H1 (cell line): ENCODE results near the gene CTIF. TPM values are rescaled to one million over a fixed set of nuclear protein-coding genes. Genes with fewer than 3 reads are reported as not detected.

Source experiments
- ATF2 ChIP-seq: IDR thresholded peaks from 2 replicates; pipeline ENCODE4 v1.6.1; 2012; ENCODE audit warnings: low read length, inconsistent platforms
- polyA plus RNA-seq, 7 experiments: library from polyadenylated mRNA; depleted of rRNA in 3 of 7; stranded (reverse) in 5 of 7; unstranded in 2 of 7; fragments of >200 nt in 5 of 7; fragments of 200-250 nt in 2 of 7; gene quantifications; 1 replicate in 5 of 7; 2 replicates in 1 of 7; 4 replicates in 1 of 7; pipeline versions ENCODE4 v1.2.1 to v1.2.3, GENCODE V29; 2011 to 2013; ENCODE audit warnings: missing spikeins in 2 of 7, mixed read lengths in 2 of 7
- total RNA-seq: library from RNA; stranded (reverse); fragmentation: NEBNext Ultra II Directional; extraction: Animal tissue kit (Norgen Biotek cat#: 25700); gene quantifications from 2 replicates; pipeline ENCODE4 v1.2.1, GENCODE V29; 2021

Gene CTIF
- total and polyA plus RNA-seq, 2 of the 8 experiments (the other 6 are each of a cell fraction or from before 2014, with no cell fraction given) = 9.0 to 17.8 TPM

DNA sequence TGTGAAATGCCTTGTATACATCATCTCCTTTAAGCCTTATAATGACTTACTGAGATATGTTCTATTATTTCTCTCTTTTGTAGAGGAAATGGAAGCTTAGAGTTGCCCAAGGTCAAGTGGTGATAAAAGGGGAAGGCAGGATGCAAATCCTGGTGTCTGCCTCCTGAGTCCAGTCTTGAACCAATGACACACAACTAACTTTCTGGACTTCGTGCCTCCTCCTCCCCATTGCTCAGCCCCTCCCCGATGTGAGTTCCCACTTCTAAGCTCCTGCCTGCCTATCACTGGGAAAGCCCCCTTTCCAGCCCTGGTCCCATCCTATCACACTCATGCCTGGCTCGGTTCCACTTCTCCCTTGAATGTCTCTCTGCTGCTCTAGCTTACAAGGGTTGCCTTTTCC, 6.9 kb upstream of the CTIF start (continued):
- TF ChIP-seq ATF2 = no peak
- TF ChIP-seq, all 59 proteins: peak for 0
